Eye (tissue), 1 donor: ENCODE data around the gene IFNG-AS1.
A peak's percentile ranks its signal among the peaks of the same experiment; 100 is the strongest.

Source experiments
- DNase-seq: peaks from one replicate; pipeline ENCODE4 v3.0.0-alpha.2; 2015

The IFNG-AS1 gene

DNA sequence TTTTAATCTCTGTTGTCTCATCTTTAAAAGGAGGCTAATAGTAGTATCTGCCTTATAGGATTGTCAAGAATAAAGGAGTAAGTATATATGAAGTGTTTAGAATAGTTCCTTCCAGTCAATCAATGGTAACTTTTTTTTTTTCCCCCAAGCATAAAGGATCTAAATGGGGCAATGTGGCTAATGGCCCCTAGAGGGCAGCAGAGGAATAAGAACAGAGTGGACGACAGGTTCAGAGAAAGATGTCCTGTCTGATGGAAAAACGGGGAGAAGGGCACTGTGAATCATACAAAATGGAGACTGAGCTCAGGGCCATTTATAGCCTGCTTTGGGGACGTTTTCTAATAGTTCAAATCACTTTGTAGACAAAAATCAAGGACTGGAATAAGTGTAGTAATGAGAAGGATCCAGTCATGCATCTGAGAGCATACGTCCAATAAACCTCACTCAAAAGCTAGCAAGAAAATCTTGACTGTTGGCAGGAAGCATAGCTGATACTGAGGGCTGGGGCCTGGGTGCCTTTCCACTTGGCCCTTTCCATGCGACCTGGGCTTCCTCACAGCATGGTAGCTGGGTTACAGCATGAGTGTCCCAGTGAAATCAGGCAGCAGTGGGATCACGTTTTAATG, 51.3 kb downstream of the IFNG-AS1 start:
- DNase-seq: peak; percentile 92

DNA sequence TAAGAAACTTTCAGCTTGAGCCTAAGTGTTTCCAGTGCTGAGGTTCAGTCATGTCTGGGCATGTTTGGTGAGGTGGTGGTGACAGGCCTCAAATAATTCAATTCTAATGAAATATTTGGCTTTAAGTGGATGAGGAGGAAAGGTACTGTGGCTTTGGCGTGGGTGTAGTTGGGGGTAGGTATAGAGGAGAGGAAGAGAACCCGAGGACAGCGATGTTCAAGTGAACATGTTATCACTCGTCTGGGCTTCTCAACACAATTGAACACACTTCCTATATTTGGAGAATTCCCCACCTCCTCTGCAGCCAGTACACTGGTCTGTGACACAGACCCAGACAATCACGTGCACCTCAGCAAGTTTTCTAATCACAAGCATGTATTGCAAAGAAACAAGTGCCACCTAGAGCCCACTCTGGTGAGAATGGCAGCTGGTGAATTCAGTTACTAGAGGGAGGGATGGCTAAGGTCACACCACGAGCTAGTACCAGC, 53.0 kb downstream of the IFNG-AS1 start:
- peak; percentile 19 for DNase-seq

- DNase-seq: no peak
Measured at GRCh38 chr12:68043435-68043834, 54.2 kb downstream of the IFNG-AS1 start.

DNA sequence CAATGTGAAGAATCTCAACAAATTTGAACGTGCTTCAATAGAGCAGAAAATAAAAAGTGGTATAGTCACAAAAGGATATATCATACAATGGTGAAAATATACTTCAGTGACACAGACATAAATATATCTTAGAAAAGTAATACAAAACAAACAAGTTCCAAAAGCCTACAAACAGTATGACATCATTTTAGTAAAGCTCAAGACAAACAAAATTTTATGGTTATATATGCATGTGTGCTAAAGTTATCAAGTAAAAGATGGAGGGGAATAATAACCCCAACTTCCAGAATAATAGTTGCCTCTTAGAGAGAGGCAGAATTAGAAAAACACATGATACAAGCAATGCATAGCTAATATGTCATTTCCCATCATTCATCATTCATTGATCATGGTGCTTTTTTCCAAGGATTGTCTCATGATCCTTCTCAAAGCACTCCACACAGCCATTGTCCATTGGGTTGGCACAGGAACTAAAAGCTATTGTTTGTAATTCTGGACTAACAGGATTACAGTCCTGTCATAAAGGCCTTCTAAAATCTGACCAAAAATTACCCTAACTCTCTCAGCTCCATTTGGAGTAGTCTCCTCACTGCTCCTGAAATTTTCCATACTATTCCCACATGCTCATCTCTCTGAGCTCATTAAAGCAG, 59.5 kb downstream of the IFNG-AS1 start:
- DNase-seq: no peak

DNA sequence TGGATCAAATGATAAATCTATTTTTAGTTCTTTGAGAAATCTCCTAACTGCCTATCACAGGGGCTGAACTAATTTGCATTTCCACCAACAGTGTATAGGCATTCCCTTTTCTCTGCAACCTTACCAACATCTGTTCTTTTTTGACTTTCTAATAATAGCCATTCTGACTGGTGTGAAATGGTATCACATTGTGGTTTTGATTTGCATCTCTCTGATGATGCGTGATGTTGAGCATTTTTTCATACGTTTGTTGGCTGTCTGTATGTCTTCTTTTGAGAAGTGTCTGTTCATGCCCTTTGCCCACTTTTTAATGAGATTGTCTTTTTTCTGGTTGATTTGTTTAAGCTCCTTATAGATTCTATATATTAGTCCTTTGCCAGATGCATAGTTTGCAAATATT, 67.1 kb downstream of the IFNG-AS1 start:
- no peak for DNase-seq

DNA sequence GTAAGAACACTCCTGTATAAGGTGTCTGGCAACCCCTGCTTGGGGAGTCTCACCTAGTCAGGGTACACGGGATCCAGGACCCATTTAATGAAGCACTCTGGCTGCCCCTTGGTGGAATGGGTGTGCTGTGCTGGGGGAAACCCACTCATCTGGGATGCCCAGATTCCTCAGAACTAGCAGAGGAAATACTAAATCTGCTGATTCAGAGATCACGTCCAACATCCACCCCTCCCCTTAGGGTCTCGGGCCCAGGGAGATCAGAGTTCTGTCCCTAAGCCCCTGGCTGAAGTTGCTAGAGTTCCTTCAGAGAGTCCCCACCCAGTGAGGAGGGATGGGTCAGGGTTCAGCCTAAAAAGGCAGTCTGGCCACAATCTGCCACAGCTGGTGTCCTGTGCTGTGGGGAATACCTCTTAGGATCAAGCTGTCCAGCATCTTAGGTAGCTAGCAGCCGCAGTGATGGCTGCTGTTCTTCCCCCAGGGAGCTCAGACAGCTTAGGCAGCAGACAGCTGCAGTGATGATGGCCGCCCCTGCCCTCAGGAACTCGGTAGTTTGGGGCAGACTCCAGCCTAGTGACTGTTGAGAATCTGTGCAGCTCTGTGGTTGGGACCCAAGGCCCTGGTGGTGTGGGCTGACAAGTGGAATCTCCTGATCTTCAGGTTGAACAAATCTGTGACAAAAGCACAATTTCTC, 74.8 kb downstream of the IFNG-AS1 start:
- DNase-seq: no peak

- no peak for DNase-seq
Measured at GRCh38 chr12:68065163-68065562, 75.9 kb downstream of the IFNG-AS1 start.

DNA sequence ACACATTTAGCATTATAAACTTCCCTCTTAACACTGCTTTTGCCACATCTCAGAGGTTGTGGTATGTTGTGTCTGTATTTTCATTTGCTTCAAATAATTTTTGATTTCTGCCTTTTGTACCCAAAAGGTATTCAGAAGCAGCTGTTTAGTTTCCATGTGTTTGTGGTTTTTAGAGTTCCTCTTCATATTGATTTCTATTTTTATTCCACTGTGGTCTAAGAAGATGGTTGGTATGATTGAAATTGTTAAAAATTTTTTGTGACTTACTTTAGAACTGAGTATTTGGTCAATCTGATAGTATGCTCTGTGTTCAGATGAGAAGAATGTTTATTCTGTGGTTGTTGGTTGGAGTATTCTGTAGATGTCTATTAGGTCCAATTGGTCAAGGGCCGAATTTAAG, 76.4 kb downstream of the IFNG-AS1 start:
- DNase-seq: no peak

DNA sequence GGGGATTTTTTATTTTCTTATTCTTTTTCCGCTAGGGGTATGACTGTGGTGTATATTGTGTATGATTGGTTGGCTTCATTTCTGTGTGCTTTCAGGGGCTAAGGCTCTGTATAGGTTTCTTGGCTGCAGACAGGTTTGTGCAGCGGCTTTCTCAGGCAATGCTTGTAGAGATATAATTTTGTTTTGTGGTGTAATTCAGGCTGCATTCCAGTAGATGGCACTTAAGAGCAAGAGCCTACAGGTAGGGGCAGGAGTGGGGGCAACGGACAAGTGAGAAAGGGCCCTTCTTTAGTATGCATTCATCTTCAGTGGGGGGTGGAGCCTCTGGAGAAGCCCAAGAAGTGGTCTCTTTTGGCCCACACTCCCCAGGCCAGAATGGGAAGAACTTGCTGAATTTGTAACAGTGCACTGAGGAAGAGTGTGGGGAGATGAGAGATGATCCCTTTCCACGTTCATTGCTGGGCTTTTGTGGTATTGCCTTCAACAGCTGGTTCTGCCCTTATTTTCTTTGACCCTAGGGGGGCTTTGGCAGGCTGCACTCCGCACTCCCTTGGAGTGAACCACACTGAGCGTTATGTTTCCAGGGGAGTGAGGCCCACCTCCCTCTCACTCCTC, 78.6 kb downstream of the IFNG-AS1 start:
- no peak for DNase-seq

GRCh38 chr12:68069275-68069674, 80.0 kb downstream of the IFNG-AS1 start:
- DNase-seq: no peak
